HCT116 (cell line): ENCODE measurements around the gene DYNC2LI1. TPM values are rescaled to one million over a fixed set of nuclear protein-coding genes. Genes with fewer than 3 reads are reported as not detected.

Experiments
- ATAC-seq: fragments of 200-7000 bp; cut with Tn5 transposase; 2 replicates; pipeline ENCODE4 v1.9.1; 2020; ENCODE audit warnings: mild to moderate bottlenecking, moderate library complexity
- BruUV-seq: library from RNA; stranded (reverse); fragments of 400-500 nt; replicated peaks from 2 replicates; lab custom pipeline; 2021; lab: Mats Ljungman, UMichigan
- CTCF ChIA-PET: fragments of 300-600 bp; sonication (Branson Sonifier 250); formaldehyde crosslinking; loops from one replicate; lab custom pipeline; 2021; ENCODE audit warnings: antibody characterized with exemption; lab: Charles Lee
- POLR2A ChIA-PET: fragments of 300-600, 350-600 bp; sonication (Branson Sonifier 250); formaldehyde crosslinking; loops from one replicate; lab custom pipeline; 2021; ENCODE audit warnings: antibody characterized with exemption; lab: Charles Lee
- RAD21 ChIA-PET, 2 experiments: fragments of 300-600 bp; sonication (Branson Sonifier 250); formaldehyde crosslinking; loops; one replicate each; lab custom pipeline; 2023; ENCODE audit warnings: low total read pairs in 2 of 2; ENCODE audit not compliant: uncharacterized antibody in 2 of 2, unreplicated experiment in 2 of 2, low non-redundant PET in 1 of 2; lab: Charles Lee
- DNase-seq: peaks from one replicate; pipeline ENCODE4 v3.0.0-alpha.2; 2010; ENCODE audit warnings: low read depth, low spot score
- H2AFZ ChIP-seq: fragments of 200-600 bp; shearing (Covaris generic), sonication (generic); 2 replicates; pipeline ENCODE4 v1.6.1; 2017; ENCODE audit warnings: low read depth, mixed run types, mixed read lengths, antibody characterized with exemption, low read length; ENCODE audit not compliant: poor library complexity, severe bottlenecking
- H3K27ac ChIP-seq: 2 replicates; pipeline ENCODE4 v1.5.1; 2012; ENCODE audit warnings: low read depth, low read length
- H3K27me3 ChIP-seq: fragments of 200-600 bp; sonication (generic); 2 replicates; pipeline ENCODE4 v1.6.1; 2016; ENCODE audit warnings: mixed run types, low read length, mixed read lengths; ENCODE audit not compliant: insufficient read depth
- H3K36me3 ChIP-seq, 2 experiments: fragments of 200-500 bp in 1 of 2; fragments of 200-600 bp in 1 of 2; sonication (Bioruptor generic) in 1 of 2; sonication (generic) in 1 of 2; 2 replicates each; pipeline versions ENCODE4 v1.5.1 to v1.6.1; 2014 to 2016; ENCODE audit warnings: low read length in 2 of 2, inconsistent platforms in 1 of 2, mixed read lengths in 1 of 2, mixed run types in 1 of 2; ENCODE audit not compliant: insufficient read depth in 2 of 2, control insufficient read depth in 1 of 2
- H3K4me1 ChIP-seq, 2 experiments: fragments of 200-600 bp in 1 of 2; sonication (generic) in 1 of 2; 2 replicates each; pipeline versions ENCODE4 v1.5.1 to v1.6.1; 2012 to 2017; ENCODE audit warnings: low read length in 2 of 2, inconsistent platforms in 1 of 2, mild to moderate bottlenecking in 1 of 2, mixed read lengths in 1 of 2, mixed run types in 1 of 2, moderate library complexity in 1 of 2; ENCODE audit not compliant: insufficient read depth in 2 of 2, control insufficient read depth in 1 of 2
- H3K4me2 ChIP-seq: fragments of 200-600 bp; sonication (generic); 2 replicates; pipeline ENCODE4 v1.6.1; 2017; ENCODE audit warnings: mixed run types, low read length, mixed read lengths
- H3K4me3 ChIP-seq, 2 experiments: fragments of 200-600 bp in 1 of 2; sonication (generic) in 1 of 2; replicated peaks in 1 of 2; 2 replicates each; pipeline ENCODE4 v1.5.1; 2011 to 2016; ENCODE audit warnings: low read length in 2 of 2, control low read depth in 1 of 2, low read depth in 1 of 2, mild to moderate bottlenecking in 1 of 2, mixed read lengths in 1 of 2, mixed run types in 1 of 2
- H3K79me2 ChIP-seq: fragments of 200-600 bp; sonication (generic); 2 replicates; pipeline ENCODE4 v1.6.1; 2017; ENCODE audit warnings: mild to moderate bottlenecking, mixed run types, low read length, moderate library complexity, mixed read lengths; ENCODE audit not compliant: insufficient read depth
- H3K9ac ChIP-seq: fragments of 200-600 bp; sonication (generic); 2 replicates; pipeline ENCODE4 v1.6.1; 2016; ENCODE audit warnings: low read length, mixed read lengths
- H3K9me2 ChIP-seq: fragments of 200-600 bp; sonication (generic), shearing (Covaris generic); 2 replicates; pipeline ENCODE4 v1.6.1; 2017; ENCODE audit warnings: mixed run types, mild to moderate bottlenecking, moderate library complexity; ENCODE audit not compliant: insufficient read depth
- H3K9me3 ChIP-seq, 2 experiments: fragments of 200-500 bp in 1 of 2; fragments of 200-600 bp in 1 of 2; sonication (Bioruptor generic) in 1 of 2; sonication (generic) in 1 of 2; 2 replicates each; pipeline ENCODE4 v1.6.1; 2014 to 2017; ENCODE audit warnings: low read length in 2 of 2, mixed read lengths in 2 of 2, inconsistent platforms in 1 of 2, low read depth in 1 of 2, mild to moderate bottlenecking in 1 of 2, mixed run types in 1 of 2, moderate library complexity in 1 of 2; ENCODE audit not compliant: control insufficient read depth in 1 of 2, insufficient read depth in 1 of 2
- H4K20me1 ChIP-seq: fragments of 200-600 bp; sonication (generic), shearing (Covaris generic); 2 replicates; pipeline ENCODE4 v1.6.1; 2017; ENCODE audit warnings: mixed run types, mild to moderate bottlenecking, moderate library complexity; ENCODE audit not compliant: insufficient read depth
- CBX3 ChIP-seq: IDR thresholded peaks from 2 replicates; pipeline ENCODE4 v1.6.1; 2012; ENCODE audit warnings: low read depth
- CEBPB ChIP-seq: IDR thresholded peaks from 2 replicates; pipeline ENCODE4 v1.6.1; 2012; ENCODE audit warnings: low read depth
- CTCF ChIP-seq, 3 experiments: fragments of 200-600 bp in 1 of 3; sonication (generic) in 1 of 3; IDR thresholded peaks in 2 of 3; conservative IDR thresholded peaks in 1 of 3; 2 replicates each; pipeline ENCODE4 v1.5.1; 2012 to 2017; ENCODE audit warnings: low read depth in 2 of 3, low read length in 2 of 3, antibody characterized with exemption in 1 of 3, borderline replicate concordance in 1 of 3, control low read depth in 1 of 3, mild to moderate bottlenecking in 1 of 3, mixed read lengths in 1 of 3, mixed run types in 1 of 3, moderate library complexity in 1 of 3; ENCODE audit not compliant: insufficient read depth in 1 of 3
- EGR1 ChIP-seq: IDR thresholded peaks from 2 replicates; pipeline ENCODE4 v1.6.1; 2012; ENCODE audit warnings: low read depth
- EZH2 ChIP-seq: fragments of 200-600 bp; sonication (generic); IDR thresholded peaks from 2 replicates; pipeline ENCODE4 v1.6.1; 2017; ENCODE audit warnings: antibody characterized with exemption, mixed run types
- JUND ChIP-seq: IDR thresholded peaks from 2 replicates; pipeline ENCODE4 v1.6.1; 2012
- POLR2AphosphoS5 ChIP-seq: IDR thresholded peaks from 2 replicates; pipeline ENCODE4 v1.6.1; 2011; ENCODE audit warnings: mild to moderate bottlenecking, low read depth, low read length, moderate library complexity
- RAD21 ChIP-seq: IDR thresholded peaks from 2 replicates; pipeline ENCODE4 v1.6.1; 2012; ENCODE audit warnings: low read depth, mild to moderate bottlenecking
- SIN3A ChIP-seq: IDR thresholded peaks from 2 replicates; pipeline ENCODE4 v1.6.1; 2012; ENCODE audit warnings: low read depth
- SP1 ChIP-seq: IDR thresholded peaks from 2 replicates; pipeline ENCODE4 v1.6.1; 2012; ENCODE audit warnings: low read depth
- TCF7L2 ChIP-seq: IDR thresholded peaks from 2 replicates; pipeline ENCODE4 v1.7.0; 2011; ENCODE audit warnings: borderline replicate concordance, inconsistent platforms; ENCODE audit not compliant: insufficient read depth, insufficient read length; ENCODE audit errors: extremely low read depth
- ZBTB33 ChIP-seq: IDR thresholded peaks from 2 replicates; pipeline ENCODE4 v1.6.1; 2011; ENCODE audit warnings: mild to moderate bottlenecking, low read length, moderate library complexity; ENCODE audit not compliant: insufficient replicate concordance; ENCODE audit errors: extremely low read depth
- ZFX ChIP-seq: fragments of 450-650 bp; IDR thresholded peaks from 2 replicates; pipeline ENCODE4 v1.6.1; 2017
- ZNF274 ChIP-seq: fragments of 200-500 bp; sonication (Bioruptor generic); IDR thresholded peaks from 2 replicates; pipeline ENCODE4 v1.6.1; 2014; ENCODE audit warnings: mild to moderate bottlenecking, low read depth, low read length, inconsistent platforms
- intact Hi-C: fragments of 100-400 bp; cut with micrococcal nuclease; formaldehyde crosslinking; loops from 2 replicates; pipeline ENCODE4 v1.10.0; 2022
- total RNA-seq: library from RNA; stranded (reverse); gene quantifications from one replicate; pipeline ENCODE4 v1.2.1, GENCODE V29; 2021; ENCODE audit not compliant: unreplicated experiment
- TF ChIP-seq, protein P1 (sequence below): IDR thresholded peaks from 2 replicates; pipeline ENCODE4 v1.6.1; 2012
- TF ChIP-seq, protein P2 (sequence below): IDR thresholded peaks from 2 replicates; pipeline ENCODE4 v1.6.1; 2012; ENCODE audit warnings: low read depth

Gene DYNC2LI1
- total RNA-seq, 1 experiment from 2014 or later, result 16.7 TPM

DNA sequence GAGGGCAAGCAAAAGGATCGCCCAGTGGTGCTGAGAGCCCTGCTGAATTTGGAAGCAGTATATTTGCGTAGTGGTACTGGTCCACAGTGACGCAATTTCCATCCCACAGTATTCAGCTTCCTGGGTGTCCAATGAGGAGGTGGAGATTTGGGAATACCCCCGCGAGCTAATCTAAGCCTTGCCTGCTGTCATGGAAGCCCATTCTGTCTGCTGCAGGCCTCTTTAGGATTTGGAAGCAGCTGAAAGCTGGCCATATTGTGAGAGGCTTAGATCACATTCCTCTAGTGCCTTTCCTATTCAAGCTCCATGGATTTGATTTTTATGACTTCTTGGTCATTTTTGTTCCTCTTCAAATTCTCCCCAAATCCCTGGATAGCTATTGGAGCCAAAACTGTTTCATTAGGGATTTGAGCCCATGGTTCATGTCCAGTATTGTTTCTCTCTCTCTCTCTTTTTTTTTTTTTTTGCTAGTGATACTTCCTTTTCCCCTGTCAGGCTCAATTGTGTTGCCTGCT lies 22.3 kb upstream of the DYNC2LI1 start:
- intact Hi-C loops, result no loop called here
- TF ChIP-seq SP1 (no peak), EGR1 (no peak), JUND (no peak), ZNF274 (no peak), TCF7L2 (no peak), RAD21 (no peak), ZBTB33 (no peak), ZFX (no peak), CTCF (IDR thresholded peaks at IDR 0.05 in 2 of 3, conservative IDR thresholded peaks at IDR 0.05 in 1 of 3; ENCODE audit: borderline replicate concordance in 1 of 3, insufficient read depth in 1 of 3, low read depth in 2 of 3, low read length in 2 of 3) (no peak), CEBPB (no peak), EZH2 (no peak), POLR2AphosphoS5 (no peak), SIN3A (no peak), CBX3 (no peak)
- TF ChIP-seq, protein P1, sequence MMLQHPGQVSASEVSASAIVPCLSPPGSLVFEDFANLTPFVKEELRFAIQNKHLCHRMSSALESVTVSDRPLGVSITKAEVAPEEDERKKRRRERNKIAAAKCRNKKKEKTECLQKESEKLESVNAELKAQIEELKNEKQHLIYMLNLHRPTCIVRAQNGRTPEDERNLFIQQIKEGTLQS, result no peak
- TF ChIP-seq, protein P2, sequence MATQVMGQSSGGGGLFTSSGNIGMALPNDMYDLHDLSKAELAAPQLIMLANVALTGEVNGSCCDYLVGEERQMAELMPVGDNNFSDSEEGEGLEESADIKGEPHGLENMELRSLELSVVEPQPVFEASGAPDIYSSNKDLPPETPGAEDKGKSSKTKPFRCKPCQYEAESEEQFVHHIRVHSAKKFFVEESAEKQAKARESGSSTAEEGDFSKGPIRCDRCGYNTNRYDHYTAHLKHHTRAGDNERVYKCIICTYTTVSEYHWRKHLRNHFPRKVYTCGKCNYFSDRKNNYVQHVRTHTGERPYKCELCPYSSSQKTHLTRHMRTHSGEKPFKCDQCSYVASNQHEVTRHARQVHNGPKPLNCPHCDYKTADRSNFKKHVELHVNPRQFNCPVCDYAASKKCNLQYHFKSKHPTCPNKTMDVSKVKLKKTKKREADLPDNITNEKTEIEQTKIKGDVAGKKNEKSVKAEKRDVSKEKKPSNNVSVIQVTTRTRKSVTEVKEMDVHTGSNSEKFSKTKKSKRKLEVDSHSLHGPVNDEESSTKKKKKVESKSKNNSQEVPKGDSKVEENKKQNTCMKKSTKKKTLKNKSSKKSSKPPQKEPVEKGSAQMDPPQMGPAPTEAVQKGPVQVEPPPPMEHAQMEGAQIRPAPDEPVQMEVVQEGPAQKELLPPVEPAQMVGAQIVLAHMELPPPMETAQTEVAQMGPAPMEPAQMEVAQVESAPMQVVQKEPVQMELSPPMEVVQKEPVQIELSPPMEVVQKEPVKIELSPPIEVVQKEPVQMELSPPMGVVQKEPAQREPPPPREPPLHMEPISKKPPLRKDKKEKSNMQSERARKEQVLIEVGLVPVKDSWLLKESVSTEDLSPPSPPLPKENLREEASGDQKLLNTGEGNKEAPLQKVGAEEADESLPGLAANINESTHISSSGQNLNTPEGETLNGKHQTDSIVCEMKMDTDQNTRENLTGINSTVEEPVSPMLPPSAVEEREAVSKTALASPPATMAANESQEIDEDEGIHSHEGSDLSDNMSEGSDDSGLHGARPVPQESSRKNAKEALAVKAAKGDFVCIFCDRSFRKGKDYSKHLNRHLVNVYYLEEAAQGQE, result no peak
- no TSS peak for BruUV-seq
- H3K27me3 ChIP-seq, result no peaks in the 10 kb centered on the region
- no peaks in the 10 kb centered on the region for H3K9me2 ChIP-seq
- no peak for DNase-seq
- H3K4me1 ChIP-seq, result no peaks in the 10 kb centered on the region
- POLR2A ChIA-PET, result no interaction called here
- H3K27ac ChIP-seq, result no peak overlapping the region
- H3K4me3 ChIP-seq, result no peak overlapping the region
- H3K79me2 ChIP-seq, result no peaks in the 10 kb centered on the region
- no peaks in the 10 kb centered on the region for H4K20me1 ChIP-seq
- H3K36me3 ChIP-seq, result no peaks in the 10 kb centered on the region
- no peak overlapping the region for H2AFZ ChIP-seq
- no peak for ATAC-seq
- RAD21 ChIA-PET, result no interaction called here
- H3K4me2 ChIP-seq, result no peak overlapping the region
- CTCF ChIA-PET, result no interaction called here
- H3K9me3 ChIP-seq, result no peaks in the 10 kb centered on the region
- H3K9ac ChIP-seq, result no peak overlapping the region
